ENCODE results near the gene TAOK1. TPM values are rescaled to one million over a fixed set of nuclear protein-coding genes. Genes with fewer than 3 reads are reported as not detected.

Gene TAOK1
- total and polyA plus RNA-seq, 4 donors, result 4.3 to 20.5 (median 12.6) TPM

- no peak for DNase-seq (ENCODE audit: low spot score)
- Histone ChIP-seq H3K4me3 (ENCODE audit: low read depth in 1 of 3, low read length in 3 of 3) (no peak overlapping the region), H3K36me3 (ENCODE audit: control insufficient read depth in 4 of 4, insufficient read depth in 3 of 4, low read depth in 1 of 4, low read length in 3 of 4) (peaks cover 0 to 16% (median 4%) of the 10 kb centered on the region in 4 donors), H3K27me3 (ENCODE audit: control insufficient read depth in 4 of 4, insufficient read depth in 4 of 4, low read length in 3 of 4) (no peaks in the 10 kb centered on the region), H3K27ac (ENCODE audit: low read depth in 1 of 2, low read length in 2 of 2) (no peak overlapping the region), H3K4me1 (ENCODE audit: control insufficient read depth in 4 of 4, insufficient read depth in 4 of 4, low read length in 3 of 4) (peaks cover 0 to 10% (median 6%) of the 10 kb centered on the region in 4 donors), H3K9me3 (ENCODE audit: control insufficient read depth in 4 of 4, low read length in 3 of 4) (no peaks in the 10 kb centered on the region), H3K9ac (ENCODE audit: low read depth in 1 of 2, low read length in 2 of 2) (no peak overlapping the region)
- TF ChIP-seq REST (IDR thresholded peaks at IDR 0.05) (no peak), FOXA2 (IDR thresholded peaks at IDR 0.05) (no peak), NR2F2 (IDR thresholded peaks at IDR 0.05) (no peak), EGR1 (IDR thresholded peaks at IDR 0.05; ENCODE audit: low read depth in 2 of 2) (no peak), HNF4G (IDR thresholded peaks at IDR 0.05) (no peak), TAF1 (conservative IDR thresholded peaks at IDR 0.05) (no peak), RXRA (IDR thresholded peaks at IDR 0.05) (no peak), MAX (IDR thresholded peaks at IDR 0.05) (no peak), JUND (IDR thresholded peaks at IDR 0.05) (no peak), HNF4A (conservative IDR thresholded peaks at IDR 0.05) (no peak), GABPA (IDR thresholded peaks at IDR 0.05 in 1 of 2, conservative IDR thresholded peaks at IDR 0.05 in 1 of 2) (no peak), ATF3 (IDR thresholded peaks at IDR 0.05) (no peak), ZBTB33 (IDR thresholded peaks at IDR 0.05) (no peak), CTCF (IDR thresholded peaks at IDR 0.05; ENCODE audit: low read depth, low read length, missing input control) (no peak)
- WGBS, result 89% methylated on average over 2 of the region's 2 CpGs
Measured at GRCh38 chr17:29451121-29451742, 61.1 kb downstream of the TAOK1 start.

GRCh38 chr17:29458066-29458465, 67.9 kb downstream of the TAOK1 start:
- H3K4me1 ChIP-seq (ENCODE audit: control insufficient read depth in 4 of 4, insufficient read depth in 4 of 4, low read length in 3 of 4), result peaks cover 0 to 3% (median 1%) of the 10 kb centered on the region in 4 donors
- TF ChIP-seq FOXA1 (IDR thresholded peaks at IDR 0.05) (no peak), ZBTB33 (IDR thresholded peaks at IDR 0.05) (no peak), ATF3 (IDR thresholded peaks at IDR 0.05) (no peak), TAF1 (conservative IDR thresholded peaks at IDR 0.05) (no peak), CTCF (IDR thresholded peaks at IDR 0.05; ENCODE audit: low read depth, low read length, missing input control) (no peak), GABPA (IDR thresholded peaks at IDR 0.05 in 1 of 2, conservative IDR thresholded peaks at IDR 0.05 in 1 of 2) (no peak), RAD21 (IDR thresholded peaks at IDR 0.05) (no peak), HNF4G (IDR thresholded peaks at IDR 0.05) (no peak), FOXA2 (IDR thresholded peaks at IDR 0.05) (no peak), MAX (IDR thresholded peaks at IDR 0.05) (no peak), JUND (IDR thresholded peaks at IDR 0.05) (no peak), YY1 (IDR thresholded peaks at IDR 0.05) (no peak)

More at GRCh38 chr17:29458066-29458465, 67.9 kb downstream of the TAOK1 start:
- Histone ChIP-seq H3K9ac (ENCODE audit: low read depth in 1 of 2, low read length in 2 of 2) (no peak overlapping the region), H3K27me3 (ENCODE audit: control insufficient read depth in 4 of 4, insufficient read depth in 4 of 4, low read length in 3 of 4) (no peaks in the 10 kb centered on the region), H3K4me3 (ENCODE audit: low read depth in 1 of 3, low read length in 3 of 3) (no peak overlapping the region), H3K9me3 (ENCODE audit: control insufficient read depth in 4 of 4, low read length in 3 of 4) (no peaks in the 10 kb centered on the region), H3K36me3 (ENCODE audit: control insufficient read depth in 4 of 4, insufficient read depth in 3 of 4, low read depth in 1 of 4, low read length in 3 of 4) (peaks cover 0 to 10% (median 3%) of the 10 kb centered on the region in 4 donors), H3K27ac (ENCODE audit: low read depth in 1 of 2, low read length in 2 of 2) (no peak overlapping the region)
- 98% methylated on average over 4 of the region's 4 CpGs for WGBS
- no peak for DNase-seq (ENCODE audit: low spot score)

Measured in liver (tissue), 9 donors.